Epidermal melanocyte (primary cell): ENCODE data around the gene RINL.

Source experiments
- DNase-seq: peaks from one replicate; pipeline ENCODE4 v3.0.0; 2011; ENCODE audit warnings: low spot score; ENCODE audit not compliant: insufficient read length

The RINL gene, protein sequence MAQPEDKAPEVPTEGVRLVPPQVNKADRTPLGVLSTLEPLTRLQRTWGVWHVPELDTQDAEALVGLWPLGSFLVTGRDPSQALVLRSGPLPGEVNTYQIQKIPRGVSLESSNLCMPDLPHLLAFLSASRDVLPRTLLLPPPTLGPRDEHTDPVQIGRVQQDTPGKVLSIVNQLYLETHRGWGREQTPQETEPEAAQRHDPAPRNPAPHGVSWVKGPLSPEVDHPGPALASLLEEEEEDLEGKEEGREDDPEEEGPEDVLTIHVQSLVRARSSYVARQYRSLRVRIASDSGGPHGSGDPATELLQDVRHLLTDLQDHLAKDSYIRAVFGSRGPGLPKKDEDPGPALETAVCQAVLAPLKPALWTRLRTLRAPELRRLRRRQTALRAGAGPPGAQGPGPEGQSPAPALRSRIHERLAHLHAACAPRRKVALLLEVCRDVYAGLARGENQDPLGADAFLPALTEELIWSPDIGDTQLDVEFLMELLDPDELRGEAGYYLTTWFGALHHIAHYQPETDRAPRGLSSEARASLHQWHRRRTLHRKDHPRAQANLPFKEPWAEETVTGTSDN

DNA sequence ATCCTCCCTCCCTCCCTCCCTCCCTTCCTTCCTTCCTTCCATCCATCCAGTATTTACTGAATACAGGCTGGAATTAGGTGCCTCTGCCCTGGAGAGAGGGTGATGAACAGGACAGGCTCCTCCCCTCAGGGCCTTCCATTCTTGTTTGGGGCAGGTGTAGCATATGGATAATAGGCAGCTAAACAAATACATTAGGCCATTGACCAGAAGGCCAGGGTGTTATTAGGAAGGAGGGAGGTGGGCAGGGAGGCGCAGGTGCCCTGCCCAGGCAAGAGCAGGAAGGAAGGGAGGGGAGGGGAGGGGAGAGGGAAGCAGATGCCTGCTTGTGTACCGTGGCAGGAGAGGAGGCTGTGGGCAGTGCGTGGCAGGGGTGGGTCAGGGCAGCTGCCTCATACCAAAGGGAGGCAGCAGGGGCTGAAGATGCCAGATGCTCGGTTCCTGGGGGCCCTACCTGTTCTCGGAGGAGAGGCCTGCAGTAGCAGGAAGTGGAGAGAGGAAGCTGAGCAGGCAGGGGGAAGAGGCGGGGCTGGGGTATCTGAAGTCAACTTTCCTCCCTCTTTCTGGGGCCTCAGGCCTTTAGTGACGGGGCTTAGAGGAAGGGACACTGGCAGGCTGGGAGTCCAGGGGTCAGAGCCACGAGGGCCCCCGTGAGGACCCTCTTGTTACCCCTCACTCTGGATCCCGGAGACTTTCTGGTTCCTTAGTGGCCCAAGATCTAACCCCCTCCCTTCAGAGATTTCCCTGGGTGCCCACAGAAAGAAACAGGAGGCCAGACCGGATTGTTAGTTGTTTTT lies at the start of gene RINL:
TSS of gene RINL (minus strand) at position 495 of the 794 bp plus-strand sequence. CDS start 1,533 bp downstream, outside the sequence.
- DNase-seq, result no peak

DNA sequence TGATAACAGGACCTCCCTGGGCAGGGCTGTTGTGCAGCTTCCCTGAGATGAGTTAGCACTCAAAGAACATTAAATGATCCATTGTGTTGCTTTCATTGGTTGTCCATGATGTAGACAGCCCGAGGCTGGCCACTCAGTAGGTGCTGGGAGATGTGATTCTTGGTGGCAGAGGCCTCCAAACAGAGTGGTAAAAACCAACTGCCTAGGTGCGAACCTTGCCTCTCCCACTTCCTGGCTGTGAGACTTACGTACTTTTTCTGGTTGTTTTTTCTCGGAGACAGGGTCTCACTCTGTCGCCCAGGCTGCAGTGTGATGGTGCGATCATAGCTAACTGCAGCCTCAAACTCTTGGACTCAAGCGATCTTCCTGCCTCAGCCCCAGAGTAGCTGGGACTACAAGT lies 46.3 kb upstream of the RINL start:
- DNase-seq, result no peak

DNA sequence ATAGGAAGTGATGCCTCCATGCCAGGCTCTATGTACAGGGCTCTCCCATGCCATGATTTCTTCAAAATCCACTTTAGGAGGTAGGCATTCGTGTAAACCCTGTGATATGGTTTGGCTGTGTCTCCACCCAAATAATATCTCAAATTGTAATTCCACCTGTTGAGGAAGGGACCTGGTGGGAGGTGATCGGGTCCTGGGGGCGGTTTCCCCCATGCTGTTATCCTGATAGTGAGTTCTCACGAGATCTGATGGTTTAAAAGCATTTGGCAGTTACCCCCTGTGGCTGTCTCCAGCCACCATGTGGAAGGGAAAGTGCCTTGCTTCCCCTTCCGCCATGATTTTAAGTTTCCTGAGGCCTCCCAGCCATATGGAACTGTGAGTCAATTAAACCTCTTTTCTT lies 44.4 kb upstream of the RINL start:
- no peak for DNase-seq

DNA sequence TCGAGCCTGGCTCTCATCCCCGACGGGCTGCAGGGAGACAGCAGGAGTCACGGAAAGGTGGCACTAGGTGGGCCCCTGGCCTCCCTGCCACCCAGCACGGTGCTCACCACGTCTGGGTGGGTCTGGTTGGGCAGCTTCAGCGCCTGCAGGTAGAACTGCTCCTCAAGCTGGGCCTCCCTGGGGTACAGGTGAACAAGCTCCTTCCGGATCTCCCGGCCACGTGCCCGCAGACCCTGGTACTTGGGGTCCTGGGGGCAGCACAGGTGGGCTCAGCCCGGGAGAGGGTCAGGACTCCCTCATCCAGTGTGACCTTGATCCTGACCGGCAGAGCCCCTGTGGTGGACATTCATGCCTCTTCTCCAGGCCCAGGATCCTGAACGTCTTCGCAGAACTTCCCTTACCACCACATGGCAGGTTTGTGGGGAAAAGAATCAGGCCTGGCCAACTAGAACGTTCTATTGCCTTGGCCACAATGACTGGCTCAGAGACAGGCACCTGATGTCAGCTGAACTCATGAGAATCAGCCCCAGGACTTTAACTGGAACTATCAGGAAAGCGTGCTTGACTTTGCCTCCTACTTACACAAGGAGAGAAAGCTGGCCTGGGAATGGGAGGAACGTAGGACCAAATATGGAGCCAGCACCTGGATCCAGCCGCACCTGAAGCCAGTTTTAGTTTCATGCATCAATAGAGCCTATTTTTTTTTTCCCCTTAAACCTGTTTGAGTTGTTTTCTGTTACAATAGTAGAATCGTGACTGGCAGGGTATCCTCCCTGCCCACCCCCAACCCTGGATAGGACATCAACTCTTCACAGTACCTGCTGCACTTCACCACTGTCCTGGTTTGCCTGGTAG lies 43.6 kb upstream of the RINL start:
- DNase-seq, result no peak

DNA sequence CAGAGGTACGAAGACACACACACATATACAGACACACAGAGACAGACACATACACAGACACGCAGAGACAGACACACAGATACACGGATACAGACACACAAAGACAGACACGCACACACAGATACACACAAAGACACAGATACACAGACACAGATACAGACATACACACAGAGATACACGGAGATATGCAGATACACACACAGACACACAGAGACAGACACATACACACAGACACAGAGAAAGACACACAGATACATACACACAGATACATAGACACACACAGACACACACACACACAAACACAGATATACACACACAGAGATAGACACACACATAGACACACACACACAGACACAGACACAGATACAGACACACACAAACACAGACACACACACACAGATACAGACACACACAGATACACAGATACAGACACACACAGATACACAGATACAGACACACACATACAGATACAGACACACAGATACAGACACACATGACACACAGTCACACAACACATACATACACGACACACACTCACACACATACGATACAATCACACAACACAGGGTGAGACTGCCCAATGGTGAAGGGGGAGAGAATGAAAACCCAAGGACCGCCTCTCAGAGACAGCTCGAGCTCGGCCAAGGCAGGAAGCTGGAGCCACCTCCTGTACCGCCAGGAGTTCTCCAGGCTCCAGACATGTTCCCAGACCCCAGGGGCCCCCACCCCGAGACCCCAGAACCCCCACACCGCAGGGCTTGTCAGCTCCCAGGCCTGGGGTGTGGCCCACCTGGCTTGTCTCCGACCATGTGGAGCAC lies 42.7 kb upstream of the RINL start:
- no peak for DNase-seq

DNA sequence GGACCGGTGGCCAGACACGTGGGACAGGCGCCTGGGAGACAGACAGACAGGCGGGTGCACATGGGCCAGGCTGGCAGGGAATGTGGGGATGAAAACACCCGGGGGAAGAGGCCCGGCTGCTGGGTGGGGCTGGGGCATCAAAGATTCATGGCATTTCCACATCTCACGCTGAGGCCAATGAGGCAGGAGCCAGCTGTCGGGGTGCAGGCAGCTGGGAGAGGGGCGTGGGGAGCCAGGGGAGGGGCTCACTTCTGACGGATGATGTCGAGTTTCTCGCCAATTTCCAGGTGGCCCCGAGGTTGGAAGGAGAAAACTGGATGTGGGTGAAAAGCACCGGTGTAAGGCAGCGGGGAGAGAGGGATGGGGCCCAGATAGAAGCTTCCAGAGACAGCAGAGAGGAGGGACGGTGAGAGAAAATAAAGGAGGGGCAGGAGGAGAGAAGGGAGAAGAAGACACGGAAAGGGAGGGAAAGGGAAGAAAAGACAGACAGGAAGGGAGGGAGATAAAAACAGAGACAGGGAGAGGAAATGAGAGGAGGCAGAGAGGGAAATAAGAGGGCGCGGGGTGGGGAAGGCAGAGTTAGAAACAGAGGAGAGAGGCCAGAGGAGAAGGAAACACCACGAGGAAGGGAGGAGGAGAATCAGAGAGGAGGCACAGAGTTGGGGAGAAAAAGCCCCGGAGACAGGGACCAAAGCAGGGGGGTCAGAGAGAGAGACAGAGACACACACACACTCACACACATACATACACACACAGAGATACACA lies 41.9 kb upstream of the RINL start:
- DNase-seq, result no peak

DNA sequence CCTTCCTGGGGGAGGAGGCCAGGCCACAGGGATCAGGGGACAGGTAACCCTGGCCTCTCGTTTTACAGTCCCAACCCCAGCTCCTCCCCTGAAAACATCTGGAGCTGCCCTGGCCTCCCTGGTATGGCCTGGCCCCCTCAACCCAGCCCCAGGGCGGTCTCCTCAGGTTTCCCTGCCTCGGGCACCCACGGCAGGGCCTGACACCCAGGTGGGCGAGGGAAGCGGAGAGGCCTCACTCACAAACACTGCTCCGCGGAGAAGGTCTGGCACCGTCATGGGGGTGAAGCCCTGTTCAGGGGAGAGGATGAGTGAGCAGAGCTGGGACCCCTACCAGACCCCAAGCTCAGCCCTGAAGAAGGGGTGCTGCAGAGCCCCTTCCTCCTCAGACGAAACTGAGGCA lies 40.5 kb upstream of the RINL start:
- no peak for DNase-seq

DNA sequence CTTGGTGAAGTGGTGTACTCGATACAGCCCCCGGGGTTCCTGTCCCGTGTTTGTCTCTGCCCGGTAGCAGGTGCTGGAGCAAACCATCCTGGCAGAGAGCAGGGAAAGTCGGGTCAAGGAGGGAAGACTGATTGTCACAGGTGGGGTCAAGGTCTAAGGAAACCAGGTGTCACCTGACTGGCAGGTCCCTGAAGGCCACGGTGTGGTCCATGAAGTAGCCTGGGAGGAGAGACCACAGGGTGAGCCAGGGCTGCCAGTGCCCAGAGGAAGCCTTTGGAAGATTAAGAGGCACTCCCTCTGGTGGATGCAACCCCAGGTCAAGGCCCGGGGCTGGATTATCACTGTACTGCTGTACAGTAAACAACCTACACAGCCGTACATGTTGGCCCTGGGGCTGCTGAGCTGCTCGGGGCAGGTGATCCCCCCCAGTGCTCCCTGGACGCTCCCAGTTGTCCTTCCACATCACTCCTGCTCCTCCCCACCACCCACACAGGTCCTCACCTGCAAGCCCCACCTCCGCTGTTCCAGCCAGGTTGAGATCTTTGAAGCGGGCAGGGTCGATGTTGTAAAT lies 39.9 kb upstream of the RINL start:
- DNase-seq, result no peak

DNA sequence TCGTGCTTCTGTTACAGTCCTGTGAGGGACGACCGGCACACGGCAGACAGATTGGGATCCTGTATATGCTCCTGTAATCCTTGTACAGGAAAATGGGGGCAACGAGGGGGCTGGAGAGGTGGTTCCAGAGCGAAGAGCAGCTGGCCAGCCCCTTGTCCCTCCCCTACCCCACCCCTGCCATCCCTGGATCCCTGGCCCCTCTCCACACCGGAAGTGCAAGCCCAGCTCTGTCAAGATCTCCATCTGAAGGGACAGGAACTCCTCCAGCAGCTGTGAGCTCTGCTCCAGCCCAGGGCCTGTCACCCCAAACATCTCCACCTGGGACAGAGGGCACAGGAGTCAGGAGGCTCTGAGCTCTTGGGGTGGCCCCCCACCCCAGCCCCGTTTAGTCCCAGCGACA lies 39.4 kb upstream of the RINL start:
- DNase-seq, result no peak

DNA sequence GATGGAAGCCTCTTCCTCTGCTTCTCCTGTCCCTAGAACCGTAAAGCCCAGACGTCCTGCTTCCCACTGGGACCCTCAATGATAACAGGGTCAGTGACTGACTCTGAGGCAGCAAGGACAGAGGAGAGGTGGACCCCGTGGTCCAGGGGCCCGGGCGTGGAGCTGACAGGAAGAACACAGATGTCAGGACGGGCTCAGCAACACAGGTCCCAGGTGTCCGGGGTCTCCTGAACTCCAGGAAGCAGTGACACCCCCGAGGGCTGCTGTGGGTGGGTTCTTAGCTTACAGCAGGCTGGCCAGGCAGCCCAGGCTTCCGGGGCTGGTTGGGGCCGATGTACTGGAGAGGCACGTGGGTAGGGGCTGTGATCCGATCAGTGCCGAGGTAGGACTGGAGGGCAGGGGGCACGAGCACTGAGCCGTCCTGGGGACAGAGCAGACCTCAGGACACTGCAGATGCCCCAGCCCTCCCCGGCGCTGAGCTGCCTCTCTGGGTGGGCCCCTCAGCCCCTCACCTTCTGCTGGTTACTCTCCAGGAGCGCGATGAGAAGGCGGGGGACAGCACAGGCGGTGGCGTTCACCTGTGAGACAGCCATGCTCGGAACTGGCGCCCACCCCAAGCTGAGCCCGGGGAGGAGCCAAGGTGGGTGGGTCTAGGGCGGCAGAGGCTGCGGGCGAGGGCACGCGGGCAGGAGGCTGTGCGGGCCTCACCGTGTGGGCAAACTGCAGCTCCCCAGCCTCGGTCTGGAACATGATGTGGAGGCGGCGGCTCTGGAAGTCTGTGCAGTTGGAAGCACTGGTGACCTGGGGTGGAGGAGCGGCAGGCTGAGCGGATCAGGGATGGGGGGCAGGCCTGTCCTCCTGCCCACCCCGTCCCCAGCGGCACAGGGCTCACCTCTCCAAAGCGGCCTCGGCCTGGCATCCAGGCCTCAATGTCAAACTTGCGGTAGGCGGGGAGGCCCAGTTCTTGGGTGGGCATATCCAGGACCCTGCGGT lies 37.5 kb upstream of the RINL start:
- no peak for DNase-seq

DNA sequence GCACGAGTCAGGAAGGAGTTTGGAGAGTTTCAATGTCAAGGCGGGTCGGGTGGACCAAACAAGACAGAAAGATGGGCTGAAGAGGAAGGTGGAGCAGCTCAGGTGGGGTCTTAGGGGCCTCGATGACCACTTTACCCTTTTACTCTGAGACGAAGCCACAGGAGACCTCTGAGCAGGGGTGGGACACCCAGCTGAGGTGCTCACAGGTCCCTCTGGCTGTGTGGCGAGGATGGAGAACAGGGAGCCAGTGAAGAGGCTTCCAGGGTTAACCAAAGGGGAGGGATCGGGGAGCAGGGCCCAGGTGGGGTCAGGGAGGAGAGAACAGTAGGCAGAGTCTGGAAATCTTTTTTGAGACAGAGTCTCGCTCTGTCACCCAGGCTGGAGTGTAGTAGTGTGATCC lies 35.9 kb upstream of the RINL start:
- no peak for DNase-seq

DNA sequence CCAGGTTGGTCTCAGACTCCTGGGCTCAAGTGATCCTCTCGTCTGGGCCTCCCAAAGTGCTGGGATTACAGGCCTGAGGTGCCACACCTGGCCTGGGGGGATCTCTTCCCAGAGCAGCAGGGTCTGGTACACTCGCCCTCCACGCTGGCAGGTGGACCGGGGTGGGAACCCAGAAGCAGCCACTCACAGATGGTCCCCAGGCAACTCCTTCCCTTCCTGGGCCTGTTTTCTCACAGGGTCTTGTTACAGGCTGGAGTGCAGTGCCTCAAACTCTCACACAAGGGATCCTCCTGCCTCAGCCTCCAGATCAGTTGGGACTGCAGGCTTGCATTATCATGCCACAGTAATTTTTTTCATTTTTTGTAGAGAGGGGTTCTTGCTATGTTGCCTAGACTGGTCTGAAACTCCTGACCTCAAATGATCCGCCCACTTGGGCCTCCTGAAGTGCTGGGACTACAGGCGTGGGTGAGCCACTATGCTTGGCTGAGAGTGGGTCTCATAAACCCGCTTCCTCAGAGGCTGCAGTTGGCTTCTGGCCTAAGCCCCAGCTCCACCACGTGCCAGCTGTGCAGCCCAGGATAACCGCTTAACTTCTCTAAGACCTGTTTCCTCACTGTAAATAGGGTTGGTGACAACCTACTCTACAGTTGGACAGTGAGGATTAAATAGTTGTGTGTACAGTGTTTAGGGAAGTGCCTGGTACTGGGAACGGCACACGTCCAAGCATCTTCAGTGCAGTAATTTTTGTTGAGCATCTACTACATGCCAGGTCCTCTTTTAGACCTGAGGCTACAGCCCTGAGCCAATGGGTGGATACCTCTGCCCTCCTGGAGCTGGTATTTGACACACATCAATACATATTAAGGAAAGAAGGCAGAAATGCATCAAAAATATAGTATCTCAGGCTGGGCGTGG lies 34.8 kb upstream of the RINL start:
- peak; percentile 12 for DNase-seq

DNA sequence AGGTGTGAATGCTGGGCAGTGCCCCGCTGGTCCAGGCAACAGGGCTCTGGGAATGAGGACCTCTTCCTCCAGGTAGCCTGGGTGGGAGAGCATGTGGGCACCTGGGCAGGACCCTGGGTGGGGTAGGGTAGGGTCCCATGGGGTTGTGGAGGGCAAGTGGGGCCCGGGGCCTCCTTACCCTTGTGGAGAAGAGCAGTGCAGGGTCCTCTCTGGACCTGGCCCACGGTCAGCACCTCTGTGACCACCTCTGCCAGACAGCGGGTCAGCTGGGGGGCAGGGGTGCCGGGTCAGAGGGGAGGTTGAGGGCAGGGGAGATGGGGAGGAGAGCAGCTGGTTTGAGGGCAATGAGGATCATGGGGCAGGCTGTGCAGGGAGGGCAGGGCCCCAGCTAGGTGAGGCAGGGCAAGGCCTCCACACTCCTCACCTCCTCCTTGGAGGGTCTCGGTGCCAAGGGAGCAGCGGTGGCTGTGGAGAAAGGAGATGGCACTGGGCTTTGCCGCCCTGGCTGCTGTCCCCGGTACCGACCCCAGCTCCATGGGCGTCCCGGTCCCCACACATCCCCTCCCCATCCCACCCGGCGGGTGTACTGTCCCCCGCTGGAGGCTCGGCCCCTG lies 33.4 kb upstream of the RINL start:
- DNase-seq, result peak; percentile 10

DNA sequence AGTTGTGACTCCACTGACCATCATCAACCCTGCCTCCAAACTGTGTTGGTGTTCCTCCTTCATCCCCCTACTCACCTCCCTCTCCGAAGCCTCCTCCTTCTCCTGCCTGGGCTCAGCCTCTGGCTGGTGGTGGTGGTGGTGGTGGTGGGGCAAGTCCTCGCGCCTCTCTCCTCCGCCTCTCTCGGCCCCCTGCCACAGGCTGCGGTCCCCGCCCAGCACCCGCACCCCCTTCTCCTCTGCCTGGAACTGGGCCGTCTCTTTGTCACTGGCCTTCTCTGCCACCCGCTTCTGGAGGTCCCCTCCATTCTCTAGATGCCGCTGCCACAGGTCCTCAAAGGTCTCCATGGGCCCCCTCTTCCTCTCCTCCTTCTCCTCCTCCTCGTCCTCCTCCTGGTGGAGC lies 32.4 kb upstream of the RINL start:
- DNase-seq, result no peak

DNA sequence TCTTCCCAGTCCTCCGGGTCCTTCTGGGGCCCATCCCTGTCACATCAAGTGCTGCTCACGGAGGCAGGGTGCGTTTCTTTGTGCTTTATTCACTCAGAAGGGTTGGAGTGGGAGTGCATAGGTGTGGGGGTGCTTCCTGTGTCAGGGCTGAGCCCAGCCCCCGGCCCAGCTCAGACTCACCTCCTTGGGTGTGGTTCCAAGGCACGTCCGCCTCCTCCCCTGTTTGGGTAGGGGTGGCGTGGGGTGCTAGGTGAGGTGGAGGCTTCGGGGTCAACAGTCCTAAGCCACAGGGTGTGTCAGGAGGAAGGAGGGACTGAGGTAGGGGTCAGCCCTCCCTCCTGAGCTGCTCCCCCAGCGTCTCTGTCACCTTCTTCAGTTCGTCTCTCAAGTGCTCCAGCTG lies 30.8 kb upstream of the RINL start:
- peak; percentile 9 for DNase-seq

DNA sequence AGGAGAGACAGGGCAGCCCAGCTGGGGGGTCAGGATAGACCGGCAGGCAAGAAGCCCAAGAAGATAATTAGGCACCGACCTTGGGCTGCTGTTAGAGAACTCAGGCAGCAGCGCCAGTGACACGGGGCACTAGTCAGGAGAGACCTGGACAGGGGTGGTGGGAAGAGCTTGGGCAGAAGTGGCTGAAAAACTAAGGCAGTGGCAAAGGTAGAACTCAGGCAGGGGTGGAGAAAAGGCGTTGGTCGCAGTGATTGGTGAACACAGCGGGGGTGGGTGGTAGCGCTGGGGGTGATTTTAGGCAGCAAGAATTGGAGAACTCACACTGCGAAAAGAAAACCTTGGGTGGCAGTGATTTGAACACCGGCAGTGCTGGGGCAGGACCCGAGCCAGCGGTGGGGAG lies 29.6 kb upstream of the RINL start:
- DNase-seq, result no peak

DNA sequence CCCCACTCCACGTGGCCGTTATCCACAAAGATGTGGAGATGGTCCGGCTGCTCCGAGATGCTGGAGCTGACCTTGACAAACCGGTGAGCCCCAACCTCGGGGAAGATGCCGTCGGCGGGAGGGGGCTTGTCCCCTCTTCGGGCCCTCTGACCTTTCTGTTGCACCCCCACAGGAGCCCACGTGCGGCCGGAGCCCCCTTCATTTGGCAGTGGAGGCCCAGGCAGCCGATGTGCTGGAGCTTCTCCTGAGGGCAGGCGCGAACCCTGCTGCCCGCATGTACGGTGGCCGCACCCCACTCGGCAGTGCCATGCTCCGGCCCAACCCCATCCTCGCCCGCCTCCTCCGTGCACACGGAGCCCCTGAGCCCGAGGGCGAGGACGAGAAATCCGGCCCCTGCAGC lies 29.2 kb upstream of the RINL start:
- no peak for DNase-seq
